Hepatocyte (in vitro differentiated cells): ENCODE data around the gene CYP11A1. TPM values are rescaled to one million over a fixed set of nuclear protein-coding genes. Genes with fewer than 3 reads are reported as not detected.

Experiments used
- DNase-seq: peaks from one replicate; pipeline ENCODE4 v3.0.0-alpha.2; 2016; ENCODE audit warnings: low spot score
- H2AFZ ChIP-seq: fragments of 200-600 bp; sonication (generic); 2 replicates; pipeline ENCODE4 v1.6.0; 2016; ENCODE audit warnings: antibody characterized with exemption, mild to moderate bottlenecking
- H3K27ac ChIP-seq: fragments of 200-600 bp; sonication (generic); 2 replicates; pipeline ENCODE4 v1.5.1; 2016; ENCODE audit warnings: mild to moderate bottlenecking
- H3K27me3 ChIP-seq: fragments of 200-600 bp; sonication (generic); 2 replicates; pipeline ENCODE4 v1.6.1; 2016
- H3K36me3 ChIP-seq: fragments of 200-600 bp; sonication (generic); replicated peaks from 2 replicates; pipeline ENCODE4 v1.5.1; 2016; ENCODE audit warnings: low read depth; ENCODE audit not compliant: insufficient read depth
- H3K4me1 ChIP-seq: fragments of 200-600 bp; sonication (generic); 2 replicates; pipeline ENCODE4 v1.5.1; 2016; ENCODE audit warnings: mild to moderate bottlenecking, moderate library complexity; ENCODE audit not compliant: insufficient read depth
- H3K4me2 ChIP-seq: fragments of 200-600 bp; sonication (generic); 2 replicates; pipeline ENCODE4 v1.6.0; 2016
- H3K4me3 ChIP-seq: fragments of 200-600 bp; sonication (generic); 2 replicates; pipeline ENCODE4 v1.5.1; 2016; ENCODE audit warnings: mild to moderate bottlenecking
- H3K79me2 ChIP-seq: fragments of 200-600 bp; sonication (generic); 2 replicates; pipeline ENCODE4 v1.6.0; 2017; ENCODE audit warnings: mild to moderate bottlenecking
- H3K9me2 ChIP-seq: fragments of 200-600 bp; sonication (generic); replicated peaks from 2 replicates; pipeline ENCODE4 v1.6.0; 2017; ENCODE audit warnings: mild to moderate bottlenecking; ENCODE audit not compliant: insufficient read depth
- H3K9me3 ChIP-seq: fragments of 200-600 bp; sonication (generic); 2 replicates; pipeline ENCODE4 v1.5.1; 2016; ENCODE audit warnings: low read depth, mild to moderate bottlenecking
- H4K20me1 ChIP-seq: fragments of 200-600 bp; sonication (generic); 2 replicates; pipeline ENCODE4 v1.6.0; 2016; ENCODE audit warnings: mild to moderate bottlenecking; ENCODE audit not compliant: insufficient read depth, poor library complexity, severe bottlenecking
- EZH2 ChIP-seq: fragments of 200-600 bp; sonication (generic); IDR thresholded peaks from 2 replicates; pipeline ENCODE4 v1.6.1; 2016; ENCODE audit warnings: antibody characterized with exemption, mild to moderate bottlenecking, borderline replicate concordance
- EZH2phosphoT487 ChIP-seq: fragments of 200-600 bp; sonication (generic); IDR thresholded peaks from one replicate; pipeline ENCODE4 v1.6.1; 2018; ENCODE audit warnings: antibody characterized with exemption, mild to moderate bottlenecking, low read depth, moderate library complexity; ENCODE audit not compliant: unreplicated experiment, severe bottlenecking
- WGBS: methylation state at CpG from one replicate; pipeline ENCODE4 v1.1.6; 2016; ENCODE audit warnings: low lambda C conversion rate; ENCODE audit errors: missing lambda C conversion rate; 5-methylcytosine and 5-hydroxymethylcytosine counted together
- polyA plus RNA-seq: library from polyadenylated mRNA; unstranded; fragments of >200 nt; fragmentation: Nextera tagmentation; extraction: Ambion mirVana; gene quantifications from 2 replicates; pipeline ENCODE4 v1.2.1, GENCODE V29; 2016
- total RNA-seq: library from RNA; depleted of rRNA; stranded (reverse); fragments of >200 nt; gene quantifications from 2 replicates; pipeline ENCODE4 v1.2.3, GENCODE V29; 2014
- TF ChIP-seq, protein P1 (sequence below): fragments of 200-600 bp; sonication (generic); IDR thresholded peaks from 2 replicates; pipeline ENCODE4 v1.5.1; 2016; ENCODE audit warnings: antibody characterized with exemption, mild to moderate bottlenecking; ENCODE audit not compliant: poor library complexity

The CYP11A1 gene
- total and polyA plus RNA-seq, 2 experiments from 2014 or later, result 0.80 to 2.6 TPM

DNA sequence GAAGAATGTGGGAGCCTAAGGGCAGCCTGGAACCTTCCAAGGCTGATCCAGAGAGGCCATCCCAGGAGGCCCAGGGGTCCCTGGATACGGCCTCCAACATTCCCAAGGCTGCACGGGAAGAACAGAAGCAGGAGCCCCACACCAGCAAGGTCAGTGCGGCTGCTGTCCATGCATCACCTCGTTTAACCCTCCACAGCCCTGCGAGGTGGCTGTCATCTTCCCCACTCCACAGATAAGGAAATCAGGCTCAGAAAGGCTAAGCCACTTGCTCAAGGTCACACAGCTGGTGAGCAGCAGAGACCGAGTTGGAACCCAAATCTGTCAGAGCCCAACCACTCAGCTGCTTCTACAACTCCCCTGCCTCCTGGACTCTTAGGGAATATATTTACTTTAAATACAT, 44.7 kb upstream of the CYP11A1 start:
- Histone ChIP-seq H3K79me2 (no peaks in the 10 kb centered on the region), H3K9me3 (no peaks in the 10 kb centered on the region), H3K4me2 (no peak overlapping the region), H3K4me1 (no peaks in the 10 kb centered on the region), H3K36me3 (no peaks in the 10 kb centered on the region), H4K20me1 (no peaks in the 10 kb centered on the region), H3K4me3 (no peak overlapping the region), H3K27me3 (no peaks in the 10 kb centered on the region), H3K9me2 (no peaks in the 10 kb centered on the region), H3K27ac (no peak overlapping the region), H2AFZ (no peak overlapping the region)
- 83% methylated on average over 6 of the region's 6 CpGs for WGBS
- TF ChIP-seq EZH2, result no peak
- no peak for TF ChIP-seq EZH2phosphoT487
- TF ChIP-seq, protein P1, sequence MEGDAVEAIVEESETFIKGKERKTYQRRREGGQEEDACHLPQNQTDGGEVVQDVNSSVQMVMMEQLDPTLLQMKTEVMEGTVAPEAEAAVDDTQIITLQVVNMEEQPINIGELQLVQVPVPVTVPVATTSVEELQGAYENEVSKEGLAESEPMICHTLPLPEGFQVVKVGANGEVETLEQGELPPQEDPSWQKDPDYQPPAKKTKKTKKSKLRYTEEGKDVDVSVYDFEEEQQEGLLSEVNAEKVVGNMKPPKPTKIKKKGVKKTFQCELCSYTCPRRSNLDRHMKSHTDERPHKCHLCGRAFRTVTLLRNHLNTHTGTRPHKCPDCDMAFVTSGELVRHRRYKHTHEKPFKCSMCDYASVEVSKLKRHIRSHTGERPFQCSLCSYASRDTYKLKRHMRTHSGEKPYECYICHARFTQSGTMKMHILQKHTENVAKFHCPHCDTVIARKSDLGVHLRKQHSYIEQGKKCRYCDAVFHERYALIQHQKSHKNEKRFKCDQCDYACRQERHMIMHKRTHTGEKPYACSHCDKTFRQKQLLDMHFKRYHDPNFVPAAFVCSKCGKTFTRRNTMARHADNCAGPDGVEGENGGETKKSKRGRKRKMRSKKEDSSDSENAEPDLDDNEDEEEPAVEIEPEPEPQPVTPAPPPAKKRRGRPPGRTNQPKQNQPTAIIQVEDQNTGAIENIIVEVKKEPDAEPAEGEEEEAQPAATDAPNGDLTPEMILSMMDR, result no peak
- DNase-seq, result no peak

DNA sequence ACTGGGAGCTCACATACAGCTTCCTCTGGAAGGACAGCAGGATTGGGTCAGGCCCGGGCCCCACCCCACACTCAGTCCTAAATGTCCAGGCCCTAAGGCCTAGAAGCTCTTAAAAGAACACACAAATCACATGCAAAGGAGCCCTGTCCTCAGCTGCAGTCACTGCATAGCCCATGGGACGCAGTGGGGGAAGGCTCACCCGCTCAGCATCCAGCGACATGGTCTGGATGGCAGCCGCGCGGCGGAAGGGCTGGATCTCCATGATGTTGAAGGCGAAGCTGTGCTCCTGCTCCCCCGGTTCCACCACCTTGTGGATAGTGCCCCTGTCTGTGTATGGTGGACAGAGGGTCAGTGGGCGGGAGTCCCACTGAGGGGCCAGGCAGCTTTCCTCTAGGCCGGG, 44.2 kb upstream of the CYP11A1 start:
- Histone ChIP-seq H4K20me1 (no peaks in the 10 kb centered on the region), H3K4me3 (no peak overlapping the region), H3K9me3 (no peaks in the 10 kb centered on the region), H3K27me3 (no peaks in the 10 kb centered on the region), H3K4me1 (no peaks in the 10 kb centered on the region), H3K4me2 (no peak overlapping the region), H3K9me2 (no peaks in the 10 kb centered on the region), H2AFZ (no peak overlapping the region), H3K27ac (no peak overlapping the region), H3K79me2 (no peaks in the 10 kb centered on the region), H3K36me3 (no peaks in the 10 kb centered on the region)
- no peak for TF ChIP-seq EZH2
- WGBS, result 97% methylated on average over 12 of the region's 12 CpGs
- DNase-seq, result no peak

GRCh38 chr15:74410502-74410901, 43.1 kb upstream of the CYP11A1 start:
- 96% methylated on average over 18 of the region's 18 CpGs for WGBS

GRCh38 chr15:74409225-74409624, 41.8 kb upstream of the CYP11A1 start:
- no peaks in the 10 kb centered on the region for H3K36me3 ChIP-seq
- TF ChIP-seq, protein P1, result no peak
- TF ChIP-seq EZH2phosphoT487 (no peak), EZH2 (no peak)
- no peaks in the 10 kb centered on the region for H3K79me2 ChIP-seq
- no peak for DNase-seq
- no peaks in the 10 kb centered on the region for H3K27me3 ChIP-seq
- no peaks in the 10 kb centered on the region for H3K9me2 ChIP-seq
- no peak overlapping the region for H3K4me2 ChIP-seq
- no peaks in the 10 kb centered on the region for H3K4me1 ChIP-seq
- no peaks in the 10 kb centered on the region for H3K9me3 ChIP-seq
- no peaks in the 10 kb centered on the region for H4K20me1 ChIP-seq
- H3K27ac ChIP-seq, result no peak overlapping the region
- WGBS, result 76% methylated on average over 7 of the region's 7 CpGs
- no peak overlapping the region for H2AFZ ChIP-seq
- H3K4me3 ChIP-seq, result no peak overlapping the region

More at GRCh38 chr15:74410502-74410901, 43.1 kb upstream of the CYP11A1 start:
- Histone ChIP-seq H3K4me3 (no peak overlapping the region), H3K27ac (no peak overlapping the region), H3K79me2 (no peaks in the 10 kb centered on the region), H3K9me3 (no peaks in the 10 kb centered on the region), H4K20me1 (no peaks in the 10 kb centered on the region), H3K9me2 (no peaks in the 10 kb centered on the region), H3K36me3 (no peaks in the 10 kb centered on the region), H3K27me3 (no peaks in the 10 kb centered on the region), H2AFZ (no peak overlapping the region), H3K4me2 (no peak overlapping the region), H3K4me1 (no peaks in the 10 kb centered on the region)
- TF ChIP-seq EZH2phosphoT487, result no peak
- TF ChIP-seq, protein P1, result no peak
- TF ChIP-seq EZH2, result no peak
- DNase-seq, result no peak
